GM12878 (cell line): ENCODE data around the gene FAM120B. TPM values are rescaled to one million over a fixed set of nuclear protein-coding genes. Genes with fewer than 3 reads are reported as not detected.

Source experiments
- ATAC-seq: fragments of 200-7000 bp; cut with Tn5 transposase; 3 replicates; pipeline ENCODE4 v1.9.1; 2020; ENCODE audit warnings: mild to moderate bottlenecking, moderate library complexity
- BruUV-seq: library from RNA; stranded (reverse); fragments of 400-500 nt; replicated peaks from 2 replicates; lab custom pipeline; 2021; lab: Mats Ljungman, UMichigan
- CTCF ChIA-PET: fragments of 300-600 bp; sonication (Branson Sonifier 250); formaldehyde crosslinking; extraction: SDS; loops from one replicate; lab custom pipeline; 2021; ENCODE audit warnings: inconsistent platforms; lab: Yijun Ruan, JAX
- POLR2A ChIA-PET: fragments of 350-600 bp; formaldehyde crosslinking; extraction: SDS; loops from one replicate; lab custom pipeline; 2021; ENCODE audit warnings: inconsistent platforms; lab: Charles Lee
- RAD21 ChIA-PET: fragments of 300-600 bp; sonication (Branson Sonifier 250); formaldehyde crosslinking; loops from one replicate; lab custom pipeline; 2023; ENCODE audit warnings: antibody characterized with exemption; ENCODE audit not compliant: unreplicated experiment; lab: Charles Lee
- SMC1A ChIA-PET: fragments of 300-600 bp; sonication (Branson Sonifier 250); formaldehyde crosslinking; loops from one replicate; lab custom pipeline; 2023; ENCODE audit not compliant: unreplicated experiment, uncharacterized antibody; lab: Charles Lee
- DNase-seq: peaks from one replicate; pipeline ENCODE4 v3.0.0-alpha.2; 2011; ENCODE audit warnings: low read depth, low spot score
- FAIRE-seq: peaks from 3 replicates; lab custom pipeline; 2011; peaks lifted over from hg19 to GRCh38; lab: Jason Lieb, UNC
- H2AFZ ChIP-seq: 2 replicates; pipeline ENCODE4 v1.6.0; 2011; ENCODE audit warnings: low read depth, low read length, control low read depth; ENCODE audit not compliant: control insufficient read depth
- H3K27ac ChIP-seq: 2 replicates; pipeline ENCODE4 v1.5.1; 2011; ENCODE audit warnings: control low read depth; ENCODE audit not compliant: control insufficient read depth, insufficient read depth
- H3K27me3 ChIP-seq, 2 experiments: replicated peaks in 1 of 2; 2 replicates each; pipeline versions ENCODE4 v1.6.0 to v1.6.1; 2011; ENCODE audit warnings: low read length in 1 of 2; ENCODE audit not compliant: control insufficient read depth in 2 of 2, insufficient read depth in 2 of 2
- H3K36me3 ChIP-seq, 2 experiments: 2 replicates each; pipeline ENCODE4 v1.5.1; 2011; ENCODE audit warnings: low read length in 1 of 2; ENCODE audit not compliant: control insufficient read depth in 2 of 2, insufficient read depth in 2 of 2
- H3K4me1 ChIP-seq: 2 replicates; pipeline ENCODE4 v1.6.1; 2011; ENCODE audit warnings: mild to moderate bottlenecking, low read length, moderate library complexity, mixed read lengths; ENCODE audit not compliant: control insufficient read depth, insufficient read depth
- H3K4me2 ChIP-seq: 2 replicates; pipeline ENCODE4 v1.6.0; 2011; ENCODE audit warnings: control low read depth; ENCODE audit not compliant: control insufficient read depth, insufficient read depth
- H3K4me3 ChIP-seq: fragments of 200-600 bp; sonication (generic); 2 replicates; pipeline ENCODE4 v1.5.1; 2016
- H3K79me2 ChIP-seq: 2 replicates; pipeline ENCODE4 v1.6.0; 2011; ENCODE audit warnings: low read length; ENCODE audit not compliant: control insufficient read depth, insufficient read depth
- H3K9ac ChIP-seq: 2 replicates; pipeline ENCODE4 v1.8.0; 2011; ENCODE audit warnings: low read length, control low read depth, mixed read lengths; ENCODE audit not compliant: control insufficient read depth, insufficient read depth
- H3K9me3 ChIP-seq: replicated peaks from 3 replicates; pipeline ENCODE4 v1.5.1; 2011; ENCODE audit warnings: mild to moderate bottlenecking, low read length; ENCODE audit not compliant: control insufficient read depth, insufficient read depth
- H4K20me1 ChIP-seq: 2 replicates; pipeline ENCODE4 v1.6.0; 2011; ENCODE audit not compliant: control insufficient read depth, insufficient read depth
- ATF2 ChIP-seq: IDR thresholded peaks from 2 replicates; pipeline ENCODE4 v1.6.1; 2012; ENCODE audit warnings: low read length, inconsistent platforms
- CHD2 ChIP-seq: IDR thresholded peaks from 2 replicates; pipeline ENCODE4 v1.6.1; 2011; ENCODE audit warnings: low read depth, low read length, improper control_type of control experiment, borderline replicate concordance
- CTCF ChIP-seq, 3 experiments: IDR thresholded peaks in 2 of 3; conservative IDR thresholded peaks in 1 of 3; 2 replicates each; pipeline ENCODE4 v1.5.1; 2011; ENCODE audit warnings: low read depth in 3 of 3, low read length in 3 of 3, mild to moderate bottlenecking in 3 of 3, control low read depth in 2 of 3, moderate library complexity in 2 of 3, inconsistent platforms in 1 of 3, mixed read lengths in 1 of 3; ENCODE audit not compliant: control insufficient read depth in 2 of 3, insufficient read depth in 1 of 3; ENCODE audit errors: extremely low read depth in 1 of 3
- CUX1 ChIP-seq: IDR thresholded peaks from 2 replicates; pipeline ENCODE4 v1.6.1; 2012; ENCODE audit warnings: improper control_type of control experiment, low read depth, low read length; ENCODE audit not compliant: insufficient replicate concordance
- FOXK2 ChIP-seq: fragments of 450-650 bp; IDR thresholded peaks from 2 replicates; pipeline ENCODE4 v1.6.1; 2017; ENCODE audit warnings: mild to moderate bottlenecking, moderate library complexity
- KDM1A ChIP-seq: fragments of 200-600 bp; sonication (generic); IDR thresholded peaks from 2 replicates; pipeline ENCODE4 v1.6.1; 2016; ENCODE audit warnings: borderline replicate concordance
- LARP7 ChIP-seq: fragments of 450-650 bp; IDR thresholded peaks from 2 replicates; pipeline ENCODE4 v1.6.1; 2017; ENCODE audit warnings: mild to moderate bottlenecking
- MYC ChIP-seq: IDR thresholded peaks from 2 replicates; pipeline ENCODE4 v1.6.1; 2011; ENCODE audit warnings: mild to moderate bottlenecking, low read length, moderate library complexity, inconsistent platforms; ENCODE audit not compliant: insufficient read depth, insufficient replicate concordance, insufficient read length, severe bottlenecking
- NRF1 ChIP-seq: conservative IDR thresholded peaks from 2 replicates; pipeline ENCODE4 v1.6.1; 2011; ENCODE audit warnings: mild to moderate bottlenecking, low read depth, low read length, improper control_type of control experiment
- RAD51 ChIP-seq: fragments of 450-650 bp; IDR thresholded peaks from 2 replicates; pipeline ENCODE4 v1.6.1; 2016; ENCODE audit warnings: moderate library complexity, mild to moderate bottlenecking, inconsistent platforms
- SIN3A ChIP-seq: IDR thresholded peaks from 2 replicates; pipeline ENCODE4 v1.6.1; 2012; ENCODE audit warnings: low read depth, low read length, improper control_type of control experiment
- SRF ChIP-seq, 2 experiments: IDR thresholded peaks; 2 replicates each; pipeline ENCODE4 v1.6.1; 2011; ENCODE audit warnings: low read depth in 2 of 2, low read length in 2 of 2, mild to moderate bottlenecking in 1 of 2, moderate library complexity in 1 of 2
- TAF1 ChIP-seq: IDR thresholded peaks from 2 replicates; pipeline ENCODE4 v1.6.1; 2011; ENCODE audit warnings: mild to moderate bottlenecking, low read depth, low read length, borderline replicate concordance
- TCF7 ChIP-seq: IDR thresholded peaks from 2 replicates; pipeline ENCODE4 v1.6.1; 2014; ENCODE audit warnings: antibody characterized with exemption, borderline replicate concordance
- WGBS: methylation state at CpG from one replicate; pipeline ENCODE4 v1.1.6; 2016; ENCODE audit warnings: low lambda C conversion rate; ENCODE audit not compliant: insufficient replicate concordance, insufficient coverage; ENCODE audit errors: missing lambda C conversion rate; 5-methylcytosine and 5-hydroxymethylcytosine counted together
- in situ Hi-C: fragments of 300-500 bp; cut with MboI; formaldehyde crosslinking; loops from 9 replicates; pipeline ENCODE4 v1.14.3; 2018; ENCODE audit warnings: mixed read lengths
- intact Hi-C: fragments of 100-400 bp; cut with micrococcal nuclease; formaldehyde crosslinking; loops from one replicate; pipeline ENCODE4 v1.14.2; 2022; ENCODE audit not compliant: unreplicated experiment
- polyA plus RNA-seq, 11 experiments: library from polyadenylated mRNA; depleted of rRNA in 4 of 11; unstranded in 6 of 11; stranded (reverse) in 5 of 11; fragments of >200 nt; fragmentation: Nextera tagmentation in 4 of 11; fragmentation: Illumina TruSeq in 1 of 11; extraction: Ambion mirVana in 4 of 11; extraction: Trizol in 1 of 11; gene quantifications; 1 replicate in 1 of 11; 2 replicates in 10 of 11; pipeline versions ENCODE4 v1.2.1 to v1.2.3, GENCODE V29; 2011 to 2016; ENCODE audit warnings: inconsistent platforms in 2 of 11, missing spikeins in 2 of 11, low read depth in 1 of 11
- total RNA-seq, 4 experiments: library from RNA; depleted of rRNA in 3 of 4; stranded (reverse); fragments of >200 nt in 3 of 4; fragmentation: Illumina TruSeq in 1 of 4; extraction: Trizol in 1 of 4; gene quantifications; 2 replicates each; pipeline versions ENCODE4 v1.2.1 to v1.2.3, GENCODE V29; 2013 to 2021

FAM120B gene
- total and polyA plus RNA-seq, 10 of the 15 experiments (the other 5 are each of a cell fraction or from before 2014, with no cell fraction given): 3.3 to 21.6 (median 15.3) TPM

GRCh38 chr6:170278743-170279094, 27.8 kb upstream of the FAM120B start:
- H3K4me2 ChIP-seq: no peak overlapping the region
- H2AFZ ChIP-seq: no peak overlapping the region
- no peaks in the 10 kb centered on the region for H3K36me3 ChIP-seq
- TF ChIP-seq MYC: no peak
- TF ChIP-seq NRF1: no peak
- no peak for TF ChIP-seq CUX1
- no peak for TF ChIP-seq ATF2
- no peak for TF ChIP-seq RAD51
- no peak for TF ChIP-seq FOXK2
- no peak for TF ChIP-seq SIN3A
- TF ChIP-seq KDM1A: no peak
- TF ChIP-seq SRF (IDR thresholded peaks at IDR 0.05; ENCODE audit: low read depth in 2 of 2, low read length in 2 of 2): no peak
- no peak for TF ChIP-seq TAF1
- no peak for TF ChIP-seq CHD2
- TF ChIP-seq CTCF (IDR thresholded peaks at IDR 0.05 in 2 of 3, conservative IDR thresholded peaks at IDR 0.05 in 1 of 3; ENCODE audit: control insufficient read depth in 2 of 3, extremely low read depth in 1 of 3, insufficient read depth in 1 of 3, low read depth in 3 of 3, low read length in 3 of 3): no peak
- TF ChIP-seq TCF7: no peak
- no peak for TF ChIP-seq LARP7

More at GRCh38 chr6:170278743-170279094, 27.8 kb upstream of the FAM120B start:
- BruUV-seq: no TSS peak
- ChIA-PET POLR2A (no interaction called here), CTCF (interaction anchor here (1.2 kb wide), 1 partner anchor 238 kb away, joined by 3 read pairs; no protein-coding TSS in a partner anchor), SMC1A (interaction anchor here (0.6 kb wide), 1 partner anchor 238 kb away, joined by 3 read pairs; no protein-coding TSS in a partner anchor), RAD21 (no interaction called here)
- no peak for ATAC-seq
- in situ Hi-C loops: no loop called here
- H3K27ac ChIP-seq: no peak overlapping the region
- no peaks in the 10 kb centered on the region; the same call in 2 of the 3 replicates for H3K9me3 ChIP-seq
- no peak overlapping the region for H3K4me3 ChIP-seq
- H3K79me2 ChIP-seq: no peaks in the 10 kb centered on the region
- H3K27me3 ChIP-seq: no peaks in the 10 kb centered on the region; a peak in 1 of 4 replicates
- no peaks in the 10 kb centered on the region for H3K4me1 ChIP-seq
- no peaks in the 10 kb centered on the region for H4K20me1 ChIP-seq
- 13% methylated on average over 9 of the region's 9 CpGs for WGBS
- intact Hi-C loops: no loop called here
- H3K9ac ChIP-seq: no peak overlapping the region
- no peak for FAIRE-seq
- no peak for DNase-seq
